GM12892 (cell line): ENCODE results near the gene PPP1R37.

Experiments used
- DNase-seq: peaks from one replicate; pipeline ENCODE4 v3.0.0; 2011; ENCODE audit not compliant: insufficient read length
- FAIRE-seq: peaks from 2 replicates; lab custom pipeline; 2011; peaks lifted over from hg19 to GRCh38; lab: Jason Lieb, UNC
- POLR2A ChIP-seq: IDR thresholded peaks from 2 replicates; pipeline ENCODE4 v1.6.1; 2011; ENCODE audit warnings: low read depth, low read length, control low read depth
- POLR2AphosphoS5 ChIP-seq: IDR thresholded peaks from 2 replicates; pipeline ENCODE4 v1.6.1; 2011; ENCODE audit warnings: low read depth, low read length, control low read depth
- TAF1 ChIP-seq: IDR thresholded peaks from 2 replicates; pipeline ENCODE4 v1.6.1; 2011; ENCODE audit warnings: low read depth, mild to moderate bottlenecking, control low read depth, low read length, borderline replicate concordance

Gene PPP1R37

DNA sequence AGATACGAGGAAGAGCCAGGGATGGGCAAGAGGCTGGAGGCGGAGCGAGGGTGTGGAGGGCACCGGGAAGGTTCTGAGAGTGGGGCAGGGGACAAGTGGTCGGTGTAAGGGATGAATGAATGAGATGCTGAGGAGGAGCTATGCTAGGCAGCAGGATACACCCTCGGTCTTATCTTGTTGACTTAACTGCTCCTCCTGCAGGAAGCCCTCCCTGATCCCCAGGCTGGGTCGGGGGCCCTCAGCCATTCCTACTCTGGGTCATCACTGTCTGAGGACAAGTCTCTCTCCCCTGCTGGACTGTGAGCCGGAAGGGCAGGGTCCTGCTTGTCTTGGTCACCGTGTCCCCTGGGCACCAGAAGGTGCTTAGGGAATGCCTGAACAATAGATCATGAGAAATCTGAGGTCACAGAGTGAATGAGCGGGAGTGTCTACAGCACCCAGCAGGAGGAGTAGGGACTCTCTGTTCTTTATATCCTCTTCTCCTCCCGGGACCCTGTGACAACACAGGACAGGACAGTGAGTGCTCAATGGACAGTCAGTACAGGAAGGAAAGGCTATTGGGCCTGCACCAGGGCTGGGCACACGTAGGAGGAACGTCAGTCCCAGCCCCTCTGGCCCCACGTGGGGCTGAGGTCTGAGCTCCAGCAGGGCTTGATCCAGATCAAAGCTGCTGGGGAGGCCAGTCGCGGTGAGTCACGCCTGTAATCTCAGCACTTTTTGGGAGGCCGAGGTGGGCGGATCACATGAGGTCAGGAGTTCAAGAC is 61.3 kb downstream of the PPP1R37 start:
- TF ChIP-seq POLR2A: no peak
- TF ChIP-seq POLR2AphosphoS5: no peak
- no peak for TF ChIP-seq TAF1
- no peak for FAIRE-seq
- no peak for DNase-seq

DNA sequence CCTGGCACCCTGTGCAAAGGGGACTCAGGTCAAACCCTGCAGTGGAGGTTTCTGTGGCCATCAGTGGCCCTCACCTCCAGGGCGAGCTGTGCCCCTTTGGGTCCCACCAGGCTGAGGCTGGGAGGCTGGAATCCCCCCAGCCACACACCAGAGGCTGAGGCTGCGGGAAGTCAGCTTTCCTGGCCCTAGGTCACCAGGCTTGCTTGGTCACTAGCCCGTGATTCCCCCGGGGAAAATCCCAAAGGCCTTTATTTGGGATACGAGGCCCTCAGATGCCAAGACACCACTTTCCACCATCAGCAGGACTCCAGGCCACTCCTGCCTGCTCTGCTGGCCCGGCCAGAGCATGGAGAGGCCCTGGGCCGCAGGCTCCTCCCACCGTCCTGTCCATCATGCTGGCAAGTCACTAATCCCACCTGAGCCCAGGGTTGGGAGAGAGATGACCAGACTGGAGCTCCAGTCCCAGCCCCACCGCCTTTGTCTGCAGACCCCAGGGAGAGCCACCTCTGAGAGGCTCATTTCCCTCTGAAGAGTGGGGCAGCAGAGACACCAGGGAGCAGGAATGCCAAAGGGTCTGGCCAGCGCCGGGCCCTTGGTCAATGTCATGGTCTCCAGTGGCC is 63.1 kb downstream of the PPP1R37 start:
- DNase-seq (no peak), FAIRE-seq (no peak)
- TF ChIP-seq POLR2AphosphoS5: no peak
- TF ChIP-seq POLR2A: no peak
- TF ChIP-seq TAF1: no peak

DNA sequence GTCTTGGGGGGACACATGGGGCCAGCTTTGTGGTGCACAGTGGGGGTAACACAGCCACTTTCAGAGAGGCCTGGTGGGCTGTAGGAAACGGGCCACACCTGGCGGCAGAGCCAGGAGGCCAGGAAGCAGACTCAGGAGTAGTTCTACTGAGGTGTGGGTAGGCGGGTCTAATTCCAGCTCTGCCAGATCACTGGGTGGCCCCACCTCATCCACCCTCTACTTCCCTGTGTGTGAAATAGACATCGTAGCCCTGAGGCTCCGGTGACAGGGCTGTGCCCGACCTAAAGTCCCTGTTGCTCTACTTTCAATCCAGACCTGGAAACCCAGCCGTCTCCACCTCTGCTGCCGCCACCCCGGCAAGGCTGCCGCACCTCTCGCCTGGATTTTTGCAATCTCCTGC is 63.8 kb downstream of the PPP1R37 start:
- FAIRE-seq (no peak), DNase-seq (no peak)

DNA sequence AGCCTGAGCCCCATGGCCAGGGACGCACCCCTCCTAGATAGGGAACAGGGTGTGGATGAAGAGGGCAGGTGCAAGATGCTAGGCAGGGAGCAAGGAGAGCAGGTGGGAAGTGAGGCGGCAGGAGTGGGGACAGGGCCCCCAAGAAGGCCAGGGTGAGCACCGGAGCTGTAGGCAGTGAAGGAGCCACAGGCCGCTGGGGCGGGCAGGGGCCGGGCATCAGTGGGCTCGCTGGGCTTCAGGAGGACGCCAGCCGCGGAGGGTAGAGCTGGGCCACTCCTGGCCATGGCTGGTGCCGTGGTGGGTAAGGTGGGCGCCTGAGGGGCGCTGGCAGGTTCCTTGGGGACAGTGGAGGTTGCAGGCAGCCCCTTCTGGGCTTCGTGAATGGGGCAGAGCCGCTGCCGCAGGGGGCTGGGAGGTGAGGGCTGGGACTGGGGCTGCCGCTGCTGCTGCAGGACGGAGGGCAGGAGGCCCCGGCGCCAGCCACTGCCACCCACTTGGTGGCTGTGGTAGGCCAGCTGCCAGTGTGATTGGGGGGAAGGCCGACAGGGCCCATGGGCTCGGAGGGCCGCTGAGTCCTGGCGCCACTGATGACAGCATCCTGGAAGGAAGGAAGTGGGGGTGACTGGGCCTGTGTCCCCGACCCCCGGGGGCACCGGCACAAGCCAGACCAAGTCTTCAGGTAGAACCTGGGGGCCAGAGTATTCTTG is 65.7 kb downstream of the PPP1R37 start:
- DNase-seq (no peak), FAIRE-seq (no peak)
- TF ChIP-seq POLR2AphosphoS5 (no peak), TAF1 (no peak)

More for the DNA sequence above, 63.8 kb downstream of the PPP1R37 start:
- TF ChIP-seq POLR2AphosphoS5 (no peak), POLR2A (no peak), TAF1 (no peak)

DNA sequence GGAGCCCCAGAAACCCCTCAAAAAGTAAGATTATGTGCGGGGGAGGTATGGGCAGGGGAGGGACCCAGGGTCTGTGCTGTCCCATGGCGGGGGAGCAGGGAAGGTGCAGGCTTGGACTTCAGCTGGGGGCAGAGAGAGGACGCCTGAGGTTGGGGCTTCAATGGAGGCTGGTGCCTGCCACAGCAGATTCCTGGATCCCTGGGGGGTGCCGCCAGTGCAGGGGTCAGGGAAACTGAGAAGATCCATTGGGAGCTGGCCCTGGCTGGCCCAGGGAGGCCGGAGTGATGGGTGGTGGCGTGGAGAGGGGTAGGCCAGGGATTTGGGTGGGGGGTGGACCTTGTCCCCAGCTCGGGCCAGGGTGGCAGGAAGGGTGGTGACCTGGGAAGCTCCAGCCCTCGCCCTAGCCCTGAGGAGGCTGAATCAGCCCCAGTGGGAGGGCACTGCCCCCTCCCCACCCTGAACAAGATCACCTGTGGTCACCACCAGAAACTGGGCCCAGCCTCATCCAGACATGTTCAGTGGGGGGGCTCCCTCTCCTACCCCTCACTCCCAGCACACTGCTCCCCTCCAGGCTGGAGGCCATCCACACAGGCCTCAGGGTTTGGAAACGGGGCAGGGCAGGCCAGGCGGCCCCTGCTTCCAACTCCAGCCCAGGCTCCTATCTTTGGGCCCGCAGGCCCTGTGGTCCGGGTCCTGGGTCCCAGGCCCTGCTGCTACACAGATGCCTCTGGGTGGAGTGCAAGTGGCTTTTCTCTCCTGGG is 66.4 kb downstream of the PPP1R37 start:
- DNase-seq: no peak
- TF ChIP-seq POLR2A: no peak
- TF ChIP-seq POLR2AphosphoS5: no peak
- no peak for TF ChIP-seq TAF1
- no peak for FAIRE-seq

DNA sequence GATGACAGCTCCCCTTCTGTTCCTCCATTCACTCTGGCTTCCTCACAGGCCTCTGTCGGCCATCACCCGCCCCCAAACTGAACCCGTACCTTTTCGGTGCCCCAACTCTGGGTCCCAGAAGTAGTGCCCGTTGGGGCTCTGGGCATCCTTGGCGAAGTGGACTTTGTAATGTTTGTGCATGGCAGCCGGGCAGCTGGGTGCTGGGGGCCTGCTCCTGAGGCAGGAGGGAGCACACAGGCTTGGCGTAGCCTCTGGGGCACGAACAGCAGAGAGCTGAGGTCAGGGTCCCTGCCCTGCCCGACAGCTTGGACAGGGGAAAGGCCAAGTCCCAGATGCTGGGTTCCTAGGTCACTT is 67.0 kb downstream of the PPP1R37 start:
- TF ChIP-seq POLR2AphosphoS5: no peak
- no peak for TF ChIP-seq POLR2A
- no peak for TF ChIP-seq TAF1
- DNase-seq: no peak
- no peak for FAIRE-seq

DNA sequence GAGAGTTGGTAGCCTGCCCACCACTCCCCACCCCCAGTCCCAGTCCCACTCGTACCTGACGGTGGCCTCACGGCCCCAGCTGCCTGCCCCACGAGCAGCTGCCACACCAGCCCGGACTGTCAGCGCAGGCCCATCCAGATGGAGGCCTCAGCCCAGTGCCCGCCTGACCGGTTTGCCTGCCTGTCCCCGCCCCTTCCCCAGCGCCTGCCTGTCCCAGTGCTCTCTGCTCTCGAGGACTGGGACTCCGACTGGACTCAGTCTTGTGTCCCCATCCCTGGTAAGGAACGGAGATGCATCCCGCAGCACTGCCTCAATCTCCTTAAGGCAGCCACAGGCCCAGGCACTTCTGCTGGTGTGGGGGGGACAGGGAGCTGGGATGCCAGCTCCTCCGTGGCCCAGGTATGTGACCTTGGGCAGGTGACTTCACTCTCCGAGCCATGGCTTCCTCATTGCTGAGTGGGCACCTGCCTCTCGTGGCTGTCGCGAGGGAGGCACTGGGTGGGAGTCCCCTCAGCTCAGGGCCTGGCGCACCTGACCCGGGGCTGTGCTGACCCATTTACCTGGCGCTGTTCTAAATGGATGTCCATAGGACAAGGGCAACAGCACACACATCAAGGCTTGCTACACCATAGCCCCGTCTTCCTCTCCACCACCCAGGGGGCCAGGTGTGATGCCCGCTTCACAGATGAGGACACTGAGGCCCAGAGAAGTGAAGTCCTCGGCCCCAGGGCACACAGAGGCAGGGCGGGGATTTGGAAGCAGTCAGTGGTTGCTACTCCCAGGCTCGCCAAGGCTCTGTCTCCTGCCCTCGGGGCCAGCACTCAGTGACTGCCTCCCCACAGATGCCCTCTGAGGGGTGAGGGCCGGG is 68.1 kb downstream of the PPP1R37 start, which contains the start of gene NKPD1:
Gene NKPD1 (minus strand): TSS at position 113 of the 868 bp plus-strand sequence. CDS start 832 bp downstream, outside the sequence.
- DNase-seq (no peak), FAIRE-seq (no peak)
- TF ChIP-seq TAF1 (no peak), POLR2A (no peak), POLR2AphosphoS5 (no peak)

DNA sequence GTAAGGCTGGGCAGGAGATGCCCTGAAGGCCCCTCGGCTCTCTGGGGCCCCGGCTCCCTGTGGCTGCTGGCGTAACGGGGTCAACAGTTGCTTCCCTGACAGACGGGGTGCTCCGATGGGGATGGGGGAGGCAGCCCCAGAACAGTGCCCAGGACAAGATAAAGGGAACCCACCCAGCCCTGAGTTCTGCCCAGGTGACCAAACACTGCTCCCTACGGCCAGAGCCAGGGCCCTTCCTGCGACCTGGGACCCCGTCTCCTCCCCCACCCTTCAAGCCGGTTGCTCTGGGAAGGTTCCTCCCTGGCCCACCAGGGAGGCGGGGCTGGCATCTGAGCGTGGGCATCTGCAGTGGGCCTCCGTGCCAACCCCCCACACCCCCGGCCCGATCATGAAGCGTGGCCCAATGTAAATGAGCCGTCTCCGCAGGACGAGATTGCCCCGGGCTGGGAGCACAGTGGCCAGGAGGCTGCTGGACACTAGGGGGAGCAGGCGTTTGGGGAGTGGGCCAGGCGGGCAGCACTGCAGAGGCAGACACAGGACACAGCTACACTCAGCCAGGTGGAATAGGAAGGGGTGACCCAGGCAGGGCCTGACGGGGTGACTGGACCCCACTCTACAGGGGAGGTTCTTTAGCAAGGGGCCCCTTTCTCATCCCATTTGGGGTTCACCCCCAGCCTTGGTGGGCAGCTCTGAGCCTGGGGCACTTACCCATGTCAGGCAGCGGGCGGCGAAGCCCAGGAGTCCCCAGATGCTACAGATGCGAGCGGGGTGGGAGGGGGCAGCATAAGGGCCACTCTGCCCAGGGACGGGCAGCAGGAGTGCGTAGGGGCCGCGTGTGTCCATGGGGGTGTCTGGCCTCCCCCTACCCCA is 69.0 kb downstream of the PPP1R37 start:
- FAIRE-seq (no peak), DNase-seq (no peak)
- TF ChIP-seq POLR2AphosphoS5 (no peak), POLR2A (no peak), TAF1 (no peak)

DNA sequence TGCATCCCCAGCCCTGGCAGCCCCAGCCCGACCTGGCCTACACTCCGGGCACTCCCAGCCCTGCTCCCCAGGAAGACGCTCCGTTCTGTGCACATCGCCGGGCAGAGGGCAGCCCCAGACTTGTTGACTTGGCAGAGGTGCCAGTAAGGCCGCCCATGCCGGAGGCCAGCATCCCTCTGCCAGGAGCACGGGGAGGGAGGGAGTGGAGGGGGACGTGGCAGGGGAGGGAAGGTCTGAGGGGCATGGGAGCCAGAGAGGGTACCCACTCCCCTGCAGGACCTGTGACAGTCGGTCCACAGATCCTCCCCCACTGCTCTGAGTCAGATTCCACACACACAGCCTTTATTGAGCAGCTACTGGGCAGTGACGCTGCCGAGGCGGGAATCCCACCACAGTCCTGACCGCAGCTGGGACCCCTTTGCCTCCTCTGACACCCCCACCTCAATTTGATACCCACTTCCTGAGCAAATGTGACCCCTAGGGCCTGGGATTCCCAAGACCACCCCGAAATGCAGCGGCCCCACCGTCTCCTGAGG is 69.7 kb downstream of the PPP1R37 start:
- DNase-seq (no peak), FAIRE-seq (no peak)
- TF ChIP-seq POLR2A (no peak), POLR2AphosphoS5 (no peak), TAF1 (no peak)
